ENCODE measurements around the gene LTBR. TPM values are rescaled to one million over a fixed set of nuclear protein-coding genes. Genes with fewer than 3 reads are reported as not detected.
A peak's percentile ranks its signal among the peaks of the same experiment; 100 is the strongest.

Gene LTBR
- polyA plus RNA-seq, 3 donors: 56.4 to 108 (median 60.6) TPM

DNA sequence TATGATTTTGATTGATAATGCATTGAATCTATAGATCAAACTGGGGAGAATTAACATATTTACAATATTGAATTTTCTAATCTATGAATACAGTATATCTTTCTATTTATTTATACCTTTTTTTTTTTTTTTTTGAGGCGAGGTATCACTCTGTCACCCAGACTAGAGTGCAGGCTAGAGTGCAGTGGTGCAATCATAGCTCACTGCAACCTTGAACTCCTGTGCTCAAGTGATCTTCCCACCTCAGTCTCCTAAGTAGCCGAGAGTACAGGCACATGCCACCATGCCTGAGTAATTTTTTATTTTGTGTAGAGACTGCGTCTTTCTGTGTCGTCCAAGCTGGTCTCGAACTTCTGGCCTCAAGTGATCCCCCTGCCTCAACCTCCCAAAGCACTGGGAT lies 20.4 kb downstream of the LTBR start:
- TF ChIP-seq, protein P1, sequence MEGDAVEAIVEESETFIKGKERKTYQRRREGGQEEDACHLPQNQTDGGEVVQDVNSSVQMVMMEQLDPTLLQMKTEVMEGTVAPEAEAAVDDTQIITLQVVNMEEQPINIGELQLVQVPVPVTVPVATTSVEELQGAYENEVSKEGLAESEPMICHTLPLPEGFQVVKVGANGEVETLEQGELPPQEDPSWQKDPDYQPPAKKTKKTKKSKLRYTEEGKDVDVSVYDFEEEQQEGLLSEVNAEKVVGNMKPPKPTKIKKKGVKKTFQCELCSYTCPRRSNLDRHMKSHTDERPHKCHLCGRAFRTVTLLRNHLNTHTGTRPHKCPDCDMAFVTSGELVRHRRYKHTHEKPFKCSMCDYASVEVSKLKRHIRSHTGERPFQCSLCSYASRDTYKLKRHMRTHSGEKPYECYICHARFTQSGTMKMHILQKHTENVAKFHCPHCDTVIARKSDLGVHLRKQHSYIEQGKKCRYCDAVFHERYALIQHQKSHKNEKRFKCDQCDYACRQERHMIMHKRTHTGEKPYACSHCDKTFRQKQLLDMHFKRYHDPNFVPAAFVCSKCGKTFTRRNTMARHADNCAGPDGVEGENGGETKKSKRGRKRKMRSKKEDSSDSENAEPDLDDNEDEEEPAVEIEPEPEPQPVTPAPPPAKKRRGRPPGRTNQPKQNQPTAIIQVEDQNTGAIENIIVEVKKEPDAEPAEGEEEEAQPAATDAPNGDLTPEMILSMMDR (IDR thresholded peaks at IDR 0.05): no peak
- intact Hi-C loops (cut with micrococcal nuclease): no loop called here
- H3K27ac ChIP-seq (ENCODE audit: low read depth in 1 of 2, low read length in 2 of 2): no peak overlapping the region
- H3K9me3 ChIP-seq (replicated peaks in 1 of 2; ENCODE audit: control insufficient read depth in 1 of 2, insufficient read depth in 1 of 2, low read length in 2 of 2): no peaks in the 10 kb centered on the region
- no peaks in the 10 kb centered on the region for H3K27me3 ChIP-seq (ENCODE audit: control insufficient read depth in 2 of 2, insufficient read depth in 2 of 2, low read length in 2 of 2)
- H3K9ac ChIP-seq (ENCODE audit: insufficient read depth, low read length, poor library complexity, severe bottlenecking): no peak overlapping the region
- H3K27ac Mint-ChIP-seq: no peak overlapping the region
- H3K79me2 ChIP-seq (ENCODE audit: insufficient read depth, low read length): no peaks in the 10 kb centered on the region
- H3K4me1 ChIP-seq (ENCODE audit: control insufficient read depth in 1 of 2, insufficient read depth in 2 of 2, low read length in 2 of 2): no peaks in the 10 kb centered on the region
- no peak overlapping the region for H3K4me3 Mint-ChIP-seq
- H3K4me2 ChIP-seq (replicated peaks; ENCODE audit: extremely low read depth, low read length, poor library complexity, severe bottlenecking): no peak overlapping the region
- H3K27me3 Mint-ChIP-seq (ENCODE audit: low read depth in 3 of 3): peaks cover 0 to 2% (median 2%) of the 10 kb centered on the region in 3 donors
- no peak for DNase-seq
- H3K4me1 Mint-ChIP-seq: no peaks in the 10 kb centered on the region
- H3K36me3 Mint-ChIP-seq: peaks cover 12 to 15% of the 10 kb centered on the region in 2 donors
- no peaks in the 10 kb centered on the region for H4K20me1 ChIP-seq (ENCODE audit: insufficient read depth, low read length)
- peaks cover 0 to 3% of the 10 kb centered on the region in 2 donors for H3K36me3 ChIP-seq (replicated peaks in 1 of 2; ENCODE audit: control insufficient read depth in 1 of 2, insufficient read depth in 2 of 2, low read length in 2 of 2)
- H3K9me3 Mint-ChIP-seq: peaks cover 0 to 3% (median 0%) of the 10 kb centered on the region in 7 donors
- H3K4me3 ChIP-seq (replicated peaks in 1 of 3; ENCODE audit: low read depth in 2 of 3, low read length in 3 of 3): no peak overlapping the region
- WGBS (ENCODE audit: insufficient coverage): no CpG with 5 or more reads among the region's 5 CpGs
- H2AFZ ChIP-seq (ENCODE audit: insufficient read depth, low read depth, low read length, poor library complexity, severe bottlenecking): no peak overlapping the region

DNA sequence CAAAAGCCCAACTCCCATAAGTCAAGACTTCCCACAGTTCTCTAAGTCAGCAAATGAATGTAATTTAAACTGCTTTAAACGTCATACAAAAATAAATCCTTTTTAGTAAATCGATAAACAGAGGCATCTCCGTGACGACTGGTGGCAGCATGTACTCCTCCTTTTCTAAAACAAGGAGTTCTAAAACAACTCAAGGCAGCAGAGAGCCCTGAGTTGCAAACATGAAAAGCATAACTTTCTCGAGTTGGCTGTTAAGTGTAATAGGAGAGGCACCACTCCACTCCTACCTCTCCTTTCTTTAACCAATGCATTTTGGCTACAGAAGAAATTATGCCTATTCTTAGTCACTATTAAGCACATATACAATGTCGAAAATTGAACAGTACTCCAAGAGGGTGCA lies 22.0 kb downstream of the LTBR start:
- Histone ChIP-seq H3K9ac (ENCODE audit: insufficient read depth, low read length, poor library complexity, severe bottlenecking) (no peak overlapping the region), H3K36me3 (replicated peaks in 1 of 2; ENCODE audit: control insufficient read depth in 1 of 2, insufficient read depth in 2 of 2, low read length in 2 of 2) (no peaks in the 10 kb centered on the region), H4K20me1 (ENCODE audit: insufficient read depth, low read length) (no peaks in the 10 kb centered on the region), H3K27ac (ENCODE audit: low read depth in 1 of 2, low read length in 2 of 2) (no peak overlapping the region), H3K79me2 (ENCODE audit: insufficient read depth, low read length) (no peaks in the 10 kb centered on the region), H2AFZ (ENCODE audit: insufficient read depth, low read depth, low read length, poor library complexity, severe bottlenecking) (no peak overlapping the region), H3K27me3 (ENCODE audit: control insufficient read depth in 2 of 2, insufficient read depth in 2 of 2, low read length in 2 of 2) (no peaks in the 10 kb centered on the region), H3K4me3 (replicated peaks in 1 of 3; ENCODE audit: low read depth in 2 of 3, low read length in 3 of 3) (no peak overlapping the region), H3K4me2 (replicated peaks; ENCODE audit: extremely low read depth, low read length, poor library complexity, severe bottlenecking) (no peak overlapping the region), H3K4me1 (ENCODE audit: control insufficient read depth in 1 of 2, insufficient read depth in 2 of 2, low read length in 2 of 2) (no peaks in the 10 kb centered on the region), H3K9me3 (replicated peaks in 1 of 2; ENCODE audit: control insufficient read depth in 1 of 2, insufficient read depth in 1 of 2, low read length in 2 of 2) (no peaks in the 10 kb centered on the region)
- intact Hi-C loops (cut with micrococcal nuclease): no loop called here
- no peak for DNase-seq
- H3K36me3 Mint-ChIP-seq: peaks cover 7 to 10% of the 10 kb centered on the region in 2 donors
- WGBS (ENCODE audit: insufficient coverage): 92% methylated on average over 4 of the region's 6 CpGs
- TF ChIP-seq, protein P1 (IDR thresholded peaks at IDR 0.05): no peak
- H3K27me3 Mint-ChIP-seq (ENCODE audit: low read depth in 3 of 3): peaks cover 0 to 2% (median 2%) of the 10 kb centered on the region in 3 donors
- peaks cover 0 to 3% (median 0%) of the 10 kb centered on the region in 7 donors for H3K9me3 Mint-ChIP-seq
- peak overlapping the region in 2 of 7 donors; percentile 8 to 58 for H3K27ac Mint-ChIP-seq
- H3K4me3 Mint-ChIP-seq: no peak overlapping the region
- H3K4me1 Mint-ChIP-seq: no peaks in the 10 kb centered on the region

All from CD14-positive monocyte (primary cell).